PC-3 (cell line): ENCODE data around the gene CAMTA1.

Experiments
- CTCF ChIP-seq: fragments of 300-600 bp; sonication (generic); conservative IDR thresholded peaks from 2 replicates; pipeline ENCODE4 v1.5.1; 2017; ENCODE audit warnings: antibody characterized with exemption, low read depth, mild to moderate bottlenecking, low read length
- EZH2 ChIP-seq: fragments of 300-600 bp; sonication (generic); IDR thresholded peaks from one replicate; pipeline ENCODE4 v1.6.1; 2017; ENCODE audit warnings: antibody characterized with exemption, mild to moderate bottlenecking, low read length; ENCODE audit not compliant: unreplicated experiment
- EZH2phosphoT487 ChIP-seq: fragments of 300-600 bp; sonication (generic); IDR thresholded peaks from 2 replicates; pipeline ENCODE4 v1.6.1; 2018; ENCODE audit warnings: mild to moderate bottlenecking, antibody characterized with exemption, low read length, borderline replicate concordance

GRCh38 chr1:7334475-7335035 lies 549.3 kb downstream of the CAMTA1 start:
- TF ChIP-seq CTCF, result no peak
- TF ChIP-seq EZH2, result no peak
- no peak for TF ChIP-seq EZH2phosphoT487
